Cerebellar nuclear complex (tissue), 1 donor: Measurements from ENCODE around the gene NUDT12.
A peak's percentile ranks its signal among the peaks of the same experiment; 100 is the strongest.

ENCODE experiments used
- DNase-seq, 2 experiments: peaks; one replicate each; lab custom pipeline; 2025; lab: John Stamatoyannopoulos, UW

NUDT12 gene

GRCh38 chr5:103562453-103563157 lies at the start of gene NUDT12:
NUDT12 (minus strand) TSS chr5:103562789; CDS start chr5:103560248, 2,541 bp downstream.
- DNase-seq = peak; percentile 16 to 58

GRCh38 chr5:103607346-103607745 lies 44.8 kb upstream of the NUDT12 start:
- DNase-seq = no peak

GRCh38 chr5:103605277-103605676 lies 42.7 kb upstream of the NUDT12 start:
- no peak for DNase-seq

DNA sequence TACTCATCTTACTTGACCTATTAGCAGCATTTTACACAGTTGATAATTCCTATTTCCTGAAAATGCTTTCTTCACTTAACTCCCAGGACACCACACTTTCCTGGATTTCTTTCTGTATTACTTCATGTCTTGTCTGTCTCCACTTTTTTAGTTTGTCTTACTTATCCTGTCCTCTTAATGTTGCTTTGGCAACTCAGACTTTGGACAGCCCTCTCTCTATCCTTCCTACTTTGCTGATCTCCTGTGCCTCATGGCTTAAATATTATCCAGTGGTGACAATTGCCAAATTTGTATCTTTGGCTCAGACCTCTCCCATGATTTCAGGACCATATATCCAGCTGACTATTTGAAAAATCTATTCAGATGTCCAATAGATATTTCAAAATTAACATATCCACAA lies 39.8 kb upstream of the NUDT12 start:
- no peak for DNase-seq

DNA sequence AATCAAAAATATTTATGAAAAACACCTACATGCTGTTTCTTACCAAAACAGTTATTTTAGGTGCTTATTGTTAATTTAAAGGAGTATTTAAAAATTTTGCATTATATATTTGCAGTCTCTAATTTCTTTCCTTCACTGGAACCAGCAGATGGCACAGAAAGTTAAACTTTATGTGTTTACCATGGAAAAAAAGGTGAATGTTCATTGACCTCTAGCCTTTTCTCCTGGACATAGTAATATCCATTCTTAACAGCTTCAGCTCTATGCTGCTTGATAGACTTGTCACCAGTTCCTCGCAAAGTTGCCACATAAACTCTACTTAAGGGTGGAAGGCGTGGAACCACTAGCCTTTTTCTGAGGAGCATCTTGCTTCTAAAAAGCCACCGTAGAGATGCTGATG lies 38.7 kb upstream of the NUDT12 start:
- no peak for DNase-seq

- no peak for DNase-seq
These were observed 37.5 kb upstream of the NUDT12 start for GRCh38 chr5:103600086-103600485.

DNA sequence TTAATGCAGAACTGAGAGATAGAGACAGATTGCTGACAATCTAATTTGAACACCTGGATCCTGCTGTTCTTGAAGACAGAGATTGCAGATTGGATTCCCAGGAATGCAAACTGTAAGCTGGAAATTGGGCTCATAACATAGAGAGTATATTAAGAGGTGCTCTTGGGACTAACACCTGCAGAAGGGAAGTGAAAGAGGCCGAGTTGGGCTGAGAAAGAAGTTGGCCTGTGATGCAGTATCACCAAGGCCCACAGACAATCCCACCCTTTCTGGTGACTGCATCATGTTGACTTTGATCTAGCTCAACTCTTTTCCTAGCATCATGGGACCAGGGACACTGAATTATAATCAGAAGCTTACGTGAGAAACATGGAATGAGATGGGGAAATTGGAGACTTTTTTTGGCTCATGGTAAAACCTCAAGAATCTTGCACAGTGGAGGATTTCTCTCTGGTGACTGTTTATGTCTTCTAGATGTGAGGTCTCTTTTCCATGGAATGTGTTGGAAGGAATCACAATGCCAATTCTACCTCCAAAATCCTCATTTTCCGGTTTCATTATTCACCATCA lies 36.5 kb upstream of the NUDT12 start:
- DNase-seq = no peak

DNA sequence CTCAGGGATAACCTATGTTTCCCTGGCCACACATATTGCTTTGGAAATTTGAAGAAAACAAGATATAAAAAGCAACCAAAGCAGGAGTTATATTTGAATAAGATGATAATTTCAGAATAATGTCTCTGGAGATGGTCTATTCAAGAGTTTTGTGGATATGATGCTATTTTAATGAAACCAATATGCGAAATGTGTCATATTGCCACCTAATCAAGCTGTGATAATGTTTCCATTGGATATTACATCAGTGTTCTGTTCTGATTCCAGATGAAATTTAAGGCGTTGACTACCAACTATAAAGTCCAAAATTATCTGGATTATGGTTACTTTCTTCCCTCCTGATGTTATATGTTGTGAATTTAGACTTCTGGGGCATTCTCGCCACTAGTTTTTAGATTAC lies 27.6 kb upstream of the NUDT12 start:
- DNase-seq = no peak

DNA sequence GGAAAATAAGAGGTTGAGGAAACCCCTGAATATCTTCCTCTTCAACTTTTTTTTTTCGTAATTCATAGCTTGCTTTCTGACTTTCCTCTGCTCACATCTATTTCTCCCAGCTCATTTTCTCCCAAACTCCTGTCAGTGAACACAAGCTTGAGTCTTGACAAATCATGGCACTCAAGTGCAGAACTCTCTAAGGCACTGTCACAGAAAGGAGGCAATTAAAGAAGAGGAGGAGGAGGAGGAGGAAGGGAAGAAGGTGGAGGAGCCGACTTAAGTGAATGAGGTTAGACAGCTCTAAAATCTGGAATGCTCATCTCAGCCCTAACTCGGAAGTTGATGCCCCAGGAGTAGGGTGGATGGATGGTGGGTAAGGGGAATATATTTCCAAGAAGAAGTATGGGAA lies 27.2 kb upstream of the NUDT12 start:
- no peak for DNase-seq

DNA sequence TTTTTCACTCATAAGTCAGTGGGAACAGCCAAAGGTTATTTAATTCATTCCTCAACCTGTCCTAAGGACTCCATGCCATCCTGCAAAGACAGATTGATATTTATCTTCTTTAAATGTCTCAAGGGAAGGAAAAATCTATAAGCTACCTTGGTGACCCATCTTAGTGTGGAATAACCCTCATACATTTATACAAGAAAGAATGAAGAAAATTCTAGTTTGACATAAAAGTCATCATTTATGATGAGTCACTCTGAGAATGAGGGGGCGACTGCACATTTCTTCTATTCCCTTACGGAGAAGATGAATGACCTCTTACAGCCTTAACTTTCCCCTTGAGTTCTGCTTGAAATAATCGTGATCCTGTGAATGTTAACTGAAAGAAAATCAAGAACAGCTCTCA lies 26.8 kb upstream of the NUDT12 start:
- no peak for DNase-seq

GRCh38 chr5:103587185-103587748 lies 24.7 kb upstream of the NUDT12 start:
- DNase-seq = no peak

DNA sequence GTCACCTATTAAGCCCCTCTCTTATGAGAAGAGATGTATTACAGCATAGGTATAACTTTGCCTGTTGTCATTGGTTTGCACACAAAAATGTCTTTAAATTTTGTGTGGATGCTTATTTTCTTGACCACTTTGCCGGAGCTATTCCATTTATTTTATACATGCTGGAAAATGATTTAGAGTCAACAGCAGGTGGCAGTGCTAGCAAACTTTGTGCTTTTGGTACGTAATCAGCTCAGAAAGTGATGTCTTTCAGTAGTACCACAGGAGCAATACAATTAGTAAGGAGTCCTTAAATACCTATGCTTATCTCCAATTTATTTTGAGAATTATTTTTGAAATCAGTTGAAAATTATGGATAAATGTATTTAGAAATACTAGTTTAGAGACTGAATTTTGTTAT lies 19.8 kb upstream of the NUDT12 start:
- no peak for DNase-seq

- no peak for DNase-seq
These were observed 10.8 kb upstream of the NUDT12 start for GRCh38 chr5:103573411-103573810.

DNA sequence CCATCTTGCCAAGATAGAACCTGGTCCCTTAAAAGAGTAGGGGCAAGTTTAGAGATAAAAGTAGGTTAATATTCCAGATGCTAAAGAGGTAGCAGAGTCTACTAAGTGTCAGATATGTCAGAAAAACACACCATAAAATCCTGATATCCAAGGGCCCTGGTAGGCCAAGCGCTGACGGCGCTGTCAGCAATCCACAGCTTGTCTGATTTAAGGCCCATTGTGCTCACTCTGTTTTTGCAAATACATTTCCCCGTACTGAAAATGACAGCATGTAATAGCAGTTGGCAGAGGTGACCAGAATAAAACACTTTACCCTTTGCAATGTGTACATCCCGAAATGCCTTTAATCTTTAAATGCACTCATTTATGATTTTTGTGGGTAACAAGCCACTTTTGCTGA lies 9.9 kb upstream of the NUDT12 start:
- no peak for DNase-seq

DNA sequence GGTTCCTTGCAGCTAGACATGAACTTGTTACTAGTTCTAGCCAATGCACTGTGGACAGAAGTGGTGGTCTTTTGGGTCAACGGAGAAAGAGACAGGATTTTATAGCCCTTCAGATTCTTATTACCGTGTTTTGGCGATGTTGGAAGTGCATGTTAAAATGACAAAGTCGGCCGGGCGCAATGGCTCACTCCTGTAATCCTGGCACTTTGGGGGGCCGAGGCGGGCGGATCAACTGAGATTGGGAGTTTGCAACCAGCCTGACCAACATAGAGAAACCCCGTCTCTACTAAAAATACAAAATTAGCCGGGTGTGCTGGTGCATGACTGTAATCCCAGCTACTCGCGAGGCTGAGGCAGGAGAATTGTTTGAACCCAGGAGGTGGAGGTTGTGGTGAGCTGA lies 9.1 kb upstream of the NUDT12 start:
- no peak for DNase-seq

- no peak for DNase-seq
These were observed 6.9 kb upstream of the NUDT12 start for GRCh38 chr5:103569313-103570060.

DNA sequence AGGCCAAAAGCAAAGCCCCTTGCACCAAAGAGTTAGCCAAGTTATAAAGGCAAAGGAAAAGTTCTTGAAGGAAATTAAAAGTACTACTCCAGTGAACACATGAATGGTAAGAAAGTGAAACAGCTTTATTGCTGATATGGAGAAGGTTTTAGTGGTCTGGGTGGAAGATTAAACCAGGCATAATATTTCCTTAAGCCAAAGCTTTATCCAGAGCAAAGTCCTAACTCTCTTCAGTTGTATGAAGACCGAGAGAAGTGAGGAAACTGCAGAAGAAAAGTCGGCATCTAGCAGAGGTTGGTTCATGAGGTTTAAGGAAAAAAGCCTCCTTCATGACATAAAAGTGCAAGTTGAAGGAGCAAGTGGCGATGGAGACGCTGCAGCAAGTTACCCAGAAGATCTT lies 3.1 kb upstream of the NUDT12 start:
- no peak for DNase-seq

GRCh38 chr5:103561685-103562452 lies 720 bp downstream of the NUDT12 start:
- DNase-seq = no peak

DNA sequence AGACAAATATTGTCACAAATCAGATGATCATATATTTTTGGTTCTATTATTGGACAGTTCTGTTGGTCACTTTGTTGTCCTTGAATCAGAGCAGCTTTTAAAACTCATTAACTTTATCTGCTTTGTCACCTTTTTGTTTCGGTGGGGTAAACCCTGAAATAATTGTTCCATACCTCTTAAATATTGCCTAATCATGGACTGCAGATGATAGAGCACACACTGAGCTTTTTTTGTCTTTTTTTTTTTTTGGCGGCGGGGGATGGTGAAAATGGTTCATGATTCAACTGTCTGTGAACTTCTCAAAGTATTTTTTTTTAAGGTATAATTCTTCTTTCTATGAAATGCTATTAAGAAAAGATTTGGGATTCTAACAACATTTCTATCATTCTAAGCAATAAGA lies 1.8 kb downstream of the NUDT12 start:
- no peak for DNase-seq

DNA sequence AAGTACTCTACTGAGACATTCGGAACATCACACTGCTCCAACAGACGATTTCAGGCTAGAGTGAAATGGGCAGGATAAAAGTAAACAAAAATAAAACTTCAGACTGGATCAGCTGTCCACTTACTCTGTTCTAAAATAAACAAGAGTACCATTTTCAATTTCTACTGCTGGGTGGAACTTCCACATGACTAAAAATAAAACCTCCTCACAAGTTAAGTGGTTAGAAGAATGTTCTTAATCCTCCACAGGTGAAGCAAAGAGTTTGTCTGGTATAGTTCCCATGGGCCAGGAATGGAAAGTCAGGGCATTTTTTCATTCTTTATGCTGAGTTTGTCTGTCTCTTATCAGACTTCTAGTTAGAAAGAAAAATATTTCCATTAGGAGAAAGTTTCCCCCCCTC lies 15.7 kb downstream of the NUDT12 start:
- DNase-seq = no peak

- no peak for DNase-seq
These were observed 20.1 kb downstream of the NUDT12 start for GRCh38 chr5:103542441-103542840.

GRCh38 chr5:103541569-103541968 lies 21.0 kb downstream of the NUDT12 start:
- DNase-seq = no peak
